ENCODE data around the gene SDC3.

The SDC3 gene

DNA sequence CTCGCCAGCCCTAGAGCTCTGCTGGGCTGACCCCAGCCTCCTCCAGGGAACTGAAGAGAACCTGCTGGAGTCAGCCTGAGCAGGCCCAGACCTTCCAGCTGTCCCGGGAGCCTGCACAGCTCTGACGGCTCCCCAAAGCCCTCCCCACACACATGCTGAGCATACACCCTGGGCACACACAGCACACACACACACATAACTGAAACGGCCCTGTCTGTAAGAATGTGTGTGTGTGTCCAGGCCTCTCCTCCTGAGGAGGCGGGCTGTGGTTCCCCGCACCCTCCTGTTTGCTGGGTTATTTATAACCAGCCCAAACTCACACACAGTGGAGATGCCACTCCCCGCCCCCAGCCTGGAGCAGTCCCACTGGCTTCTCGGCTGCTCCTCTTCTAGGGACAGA, 20.2 kb downstream of the SDC3 start:
- peak; percentile 82 for DNase-seq

DNA sequence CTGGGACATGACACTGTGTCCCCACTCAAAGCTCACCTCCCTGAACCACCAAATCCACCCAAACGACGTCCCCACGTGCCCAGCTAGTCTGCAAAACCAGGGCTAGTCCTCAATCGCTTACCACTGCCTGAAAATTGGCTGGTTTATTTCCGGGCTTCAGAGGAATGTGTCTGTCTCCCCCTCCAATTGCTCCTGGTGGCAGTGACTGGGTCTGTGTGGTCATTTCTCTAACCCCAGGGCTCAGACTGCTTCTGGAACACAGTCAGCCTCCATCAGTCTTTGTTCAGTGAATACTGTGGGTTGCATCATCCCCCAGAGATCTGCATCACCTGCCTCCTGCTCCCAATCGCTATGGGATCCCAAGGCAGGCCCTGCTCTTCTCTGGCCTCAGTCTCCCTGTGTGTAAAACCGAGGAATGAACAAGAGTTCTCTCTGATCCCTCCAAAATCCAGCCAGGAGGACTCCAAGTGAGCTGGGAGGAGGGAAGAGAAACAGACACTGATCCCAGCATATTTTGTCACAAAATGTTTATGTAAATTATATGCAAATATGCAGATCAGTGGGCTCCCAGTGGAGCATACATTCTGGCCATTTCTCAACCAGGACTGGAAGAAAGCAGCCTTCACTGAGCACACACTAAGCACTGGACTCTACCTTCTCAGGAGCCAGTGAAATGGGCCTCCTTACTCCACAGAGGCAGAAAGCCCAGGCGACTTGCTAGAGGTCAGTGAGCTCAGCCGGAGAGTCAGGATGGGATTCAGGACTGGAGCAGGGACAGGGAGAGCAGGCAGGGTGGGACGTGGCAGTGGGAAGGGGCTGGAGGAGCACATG, 20.9 kb downstream of the SDC3 start:
- no peak for DNase-seq

GRCh38 chr1:30886710-30887428, 21.7 kb downstream of the SDC3 start:
- DNase-seq, result no peak

GRCh38 chr1:30885570-30886522, 22.7 kb downstream of the SDC3 start:
- peak; percentile 68 for DNase-seq

- no peak for DNase-seq
Measured at GRCh38 chr1:30884723-30885122, 23.8 kb downstream of the SDC3 start.

DNA sequence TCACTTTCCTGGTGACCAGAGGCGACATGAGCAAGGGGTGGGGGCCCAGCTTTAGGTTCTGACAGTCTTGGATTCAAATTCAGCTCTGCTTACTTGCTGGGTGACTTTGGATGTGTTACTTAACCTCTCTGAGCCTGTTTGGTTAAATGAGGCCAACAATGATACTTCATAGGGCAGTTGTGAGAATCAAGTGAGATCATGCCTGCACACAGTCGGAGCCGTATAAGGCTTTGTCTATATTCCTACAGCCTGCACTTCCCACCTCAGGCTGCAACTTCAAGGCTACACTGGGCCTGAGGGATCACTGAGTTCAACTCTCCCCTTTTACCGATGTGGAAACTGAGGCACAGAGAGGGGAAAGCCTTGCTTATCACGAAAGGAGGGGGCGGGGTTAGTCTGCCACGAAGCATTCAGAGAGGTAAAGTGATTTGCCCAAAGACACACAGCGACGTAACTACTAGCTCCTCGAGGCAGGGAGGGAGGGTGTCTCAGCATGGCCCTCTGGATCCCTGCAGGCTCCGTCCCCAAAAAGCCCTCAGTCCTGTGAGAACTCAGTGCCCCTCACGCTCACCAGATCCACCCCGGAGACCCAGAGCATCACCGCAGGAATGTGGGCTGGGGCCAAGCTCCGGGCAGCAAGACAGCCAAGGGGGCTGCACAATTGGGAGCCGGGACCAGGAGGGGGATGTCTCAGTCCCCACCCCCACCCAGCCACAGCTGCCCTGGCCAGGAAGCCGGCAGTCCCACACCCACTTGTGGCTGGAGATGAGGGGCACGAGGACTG, 25.0 kb downstream of the SDC3 start:
- DNase-seq, result no peak

- DNase-seq, result no peak
Measured at GRCh38 chr1:30882678-30883388, 25.7 kb downstream of the SDC3 start.

GRCh38 chr1:30881319-30882181, 27.0 kb downstream of the SDC3 start:
- no peak for DNase-seq

DNA sequence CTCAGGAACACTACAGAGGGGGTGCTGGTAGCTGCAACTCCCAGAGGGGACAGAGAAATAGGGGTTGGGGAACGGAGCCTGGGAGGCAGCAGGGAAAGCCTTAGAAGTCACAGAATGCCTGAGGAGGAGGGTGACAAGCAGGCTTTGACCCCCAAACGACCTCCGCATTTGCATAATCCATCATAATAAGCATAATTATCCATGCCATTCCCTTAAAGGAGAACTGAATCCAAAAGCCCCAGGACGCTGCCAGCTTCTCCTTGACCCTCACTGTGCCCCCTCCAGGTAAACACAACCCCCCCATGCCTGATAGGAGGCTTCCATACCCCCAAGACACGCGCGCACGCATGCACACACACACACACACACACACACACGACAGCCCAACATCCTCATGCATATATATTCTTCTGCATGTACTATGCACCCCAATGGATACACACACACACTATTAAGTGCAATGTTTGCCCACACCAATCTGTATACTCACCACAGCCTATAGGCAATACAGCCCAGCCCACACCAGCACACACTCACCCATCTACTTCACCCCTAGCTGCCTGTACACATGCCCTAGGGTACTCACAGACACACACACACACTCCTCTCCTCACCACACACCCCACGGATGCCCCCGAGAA, 27.8 kb downstream of the SDC3 start:
- DNase-seq, result no peak

- DNase-seq, result peak; percentile 70
Measured at GRCh38 chr1:30879940-30880677, 28.4 kb downstream of the SDC3 start.

- no peak for DNase-seq
Measured at GRCh38 chr1:30879126-30879786, 29.3 kb downstream of the SDC3 start.

DNA sequence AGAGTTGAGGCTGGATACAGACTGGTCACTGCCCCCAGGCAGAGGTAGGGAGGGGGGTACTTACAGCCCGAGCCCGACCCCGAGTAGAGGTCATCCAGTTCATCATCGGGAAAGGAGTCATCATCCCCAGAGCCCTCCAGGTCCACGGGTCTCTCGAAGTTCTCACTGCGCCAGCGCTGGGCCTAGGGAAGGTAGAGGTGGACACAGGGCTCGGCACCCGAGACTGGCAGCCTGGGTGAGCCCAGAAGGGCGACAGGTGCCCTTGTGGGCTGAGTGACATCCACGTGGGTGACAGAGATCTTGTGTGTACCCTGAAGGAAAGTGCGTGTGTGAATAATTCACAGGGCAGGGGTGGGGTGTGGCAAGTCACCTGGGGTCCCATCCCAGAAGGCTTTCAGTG, 30.0 kb downstream of the SDC3 start:
- no peak for DNase-seq

- DNase-seq, result no peak
Measured at GRCh38 chr1:30878016-30878415, 30.5 kb downstream of the SDC3 start.

GRCh38 chr1:30877205-30877912, 31.2 kb downstream of the SDC3 start:
- DNase-seq, result peak; percentile 83

GRCh38 chr1:30876451-30877204, 31.9 kb downstream of the SDC3 start:
- no peak for DNase-seq

GRCh38 chr1:30875916-30876315, 32.6 kb downstream of the SDC3 start:
- no peak for DNase-seq

DNA sequence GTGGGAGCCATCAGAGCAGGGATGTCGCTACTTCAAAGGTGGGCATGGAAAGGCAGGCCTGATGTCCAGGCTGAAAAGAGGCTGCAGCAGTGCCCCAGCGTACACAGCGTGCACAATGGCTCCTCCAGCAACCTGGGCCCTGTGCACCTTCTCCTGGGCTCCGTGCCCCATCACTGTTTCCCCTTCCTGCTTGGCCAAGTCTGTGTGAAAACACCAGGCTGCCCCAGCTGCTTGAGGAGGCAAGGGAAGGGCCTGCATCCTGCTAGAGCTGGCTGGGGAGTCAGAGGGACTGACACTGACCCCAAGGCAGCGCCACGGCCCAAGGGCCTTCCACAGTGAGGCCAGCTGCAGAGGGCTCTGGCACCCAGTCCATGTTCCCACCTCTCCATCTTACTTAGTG, 33.4 kb downstream of the SDC3 start:
- no peak for DNase-seq

All from right hindlimb (tissue), 1 donor.